Occipital lobe (tissue), 3 donors: ENCODE data around the gene UQCRQ. TPM values are rescaled to one million over a fixed set of nuclear protein-coding genes. Genes with fewer than 3 reads are reported as not detected.

ENCODE experiments used
- DNase-seq: peaks from one replicate; lab custom pipeline; 2025; lab: John Stamatoyannopoulos, UW
- small RNA-seq: library from RNA; depleted of rRNA; stranded (forward); fragments of <200 nt; gene quantifications from one replicate; pipeline ENCODE3, GENCODE V24; 2014
- total RNA-seq: library from RNA; depleted of rRNA; stranded (reverse); fragments of >200 nt; gene quantifications from one replicate; pipeline ENCODE4 v1.2.3, GENCODE V29; 2014

Gene UQCRQ
- total RNA-seq, 1 donor from 2014 or later: 81.1 TPM

- DNase-seq: no peak
These were observed 43.3 kb downstream of the UQCRQ start for GRCh38 chr5:132909702-132910101.

DNA sequence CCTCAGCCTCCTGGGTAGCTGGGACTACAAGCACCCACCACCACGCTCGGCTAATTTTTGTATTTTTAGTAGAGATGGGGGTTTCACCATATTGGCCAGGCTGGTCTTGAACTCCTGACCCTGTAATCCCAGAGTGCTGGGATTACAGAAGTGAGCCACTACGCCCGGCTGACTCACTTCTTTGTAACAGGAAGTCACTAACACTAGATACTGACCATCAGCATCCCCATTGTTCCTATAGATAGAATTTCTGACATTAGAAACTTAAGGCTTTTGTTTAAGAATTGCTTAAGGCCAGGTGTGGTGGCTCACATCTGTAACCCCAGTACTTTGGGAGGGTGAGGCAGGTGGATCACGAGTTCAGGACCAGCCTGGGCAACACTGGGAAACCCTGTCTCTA lies 49.2 kb downstream of the UQCRQ start:
- no peak for DNase-seq

GRCh38 chr5:132916086-132916485 lies 49.6 kb downstream of the UQCRQ start:
- DNase-seq: no peak

Small RNA genes lying within 50 kb of the gene (small RNA-seq; reads per million reads assigned to genes)
- gene RNA5SP192: not detected

Other genes starting within 250 kb of the UQCRQ start
- not detected for gene IL13, start 208.5 kb upstream of the UQCRQ start, total RNA-seq
- gene IL4, start 192.7 kb upstream of the UQCRQ start, total RNA-seq: not detected
- 76.7 TPM for gene KIF3A, start 129.1 kb upstream of the UQCRQ start, total RNA-seq
- 0.16 TPM for gene CCNI2, start 119.2 kb upstream of the UQCRQ start, total RNA-seq
- gene SEPTIN8, start 89.4 kb upstream of the UQCRQ start, total RNA-seq: 29.5 TPM
- gene SOWAHA, start 53.3 kb upstream of the UQCRQ start, total RNA-seq: 5.1 TPM
- 0.47 TPM for gene SHROOM1, start 36.0 kb upstream of the UQCRQ start, total RNA-seq
- 1.9 TPM for gene GDF9, start 173 bp upstream of the UQCRQ start, total RNA-seq
- 2.0 TPM for gene LEAP2, start 7.0 kb downstream of the UQCRQ start, total RNA-seq
- 76.6 TPM for gene AFF4, start 97.0 kb downstream of the UQCRQ start, total RNA-seq
- gene ZCCHC10, start 159.9 kb downstream of the UQCRQ start, total RNA-seq: 27.6 TPM
- gene HSPA4, start 185.4 kb downstream of the UQCRQ start, total RNA-seq: 129 TPM